IMR-90 (cell line): ENCODE results near the gene KAZALD1. TPM values are rescaled to one million over a fixed set of nuclear protein-coding genes. Genes with fewer than 3 reads are reported as not detected.

ENCODE experiments used
- ATAC-seq: fragments of 200-7000 bp; cut with Tn5 transposase; 2 replicates; pipeline ENCODE4 v1.9.1; 2020; ENCODE audit warnings: low read depth, mild to moderate bottlenecking, moderate library complexity
- BruUV-seq: library from RNA; stranded (reverse); fragments of 400-500 nt; replicated peaks from 2 replicates; lab custom pipeline; 2021; lab: Mats Ljungman, UMichigan
- CTCF ChIA-PET: fragments of 300-600 bp; formaldehyde crosslinking; extraction: SDS; loops from one replicate; lab custom pipeline; 2021; ENCODE audit warnings: antibody characterized with exemption; lab: Yijun Ruan, JAX
- POLR2A ChIA-PET: fragments of 300-600 bp; sonication (Branson Sonifier 250); formaldehyde crosslinking; loops from one replicate; lab custom pipeline; 2022; ENCODE audit warnings: antibody characterized with exemption; ENCODE audit not compliant: unreplicated experiment; lab: Charles Lee
- DNase-seq: peaks from one replicate; pipeline ENCODE4 v3.0.0; 2013
- H2AFZ ChIP-seq: replicated peaks from 2 replicates; pipeline ENCODE3; 2013; ENCODE audit warnings: low read length, mild to moderate bottlenecking; ENCODE audit not compliant: poor library complexity
- H2AK5ac ChIP-seq: 2 replicates; pipeline ENCODE4 v1.6.1; 2013; ENCODE audit warnings: low read depth, low read length, inconsistent platforms
- H2AK9ac ChIP-seq: replicated peaks from 2 replicates; pipeline ENCODE3; 2013; ENCODE audit warnings: mild to moderate bottlenecking, low read depth, low read length, moderate library complexity; ENCODE audit not compliant: poor library complexity
- H2BK120ac ChIP-seq: 2 replicates; pipeline ENCODE4 v1.6.1; 2013; ENCODE audit warnings: low read depth, low read length, inconsistent platforms
- H2BK15ac ChIP-seq: 3 replicates; pipeline ENCODE4 v1.6.1; 2013; ENCODE audit warnings: low read depth, low read length, inconsistent platforms
- H2BK20ac ChIP-seq: 2 replicates; pipeline ENCODE4 v1.6.1; 2013; ENCODE audit warnings: low read depth, mild to moderate bottlenecking, inconsistent platforms, low read length, moderate library complexity
- H2BK5ac ChIP-seq: 2 replicates; pipeline ENCODE4 v1.6.1; 2013; ENCODE audit warnings: mild to moderate bottlenecking, low read depth, low read length, inconsistent platforms; ENCODE audit not compliant: poor library complexity, severe bottlenecking
- H3K14ac ChIP-seq: replicated peaks from 2 replicates; pipeline ENCODE4 v1.6.1; 2013; ENCODE audit warnings: low read depth, low read length, inconsistent platforms
- H3K18ac ChIP-seq: 2 replicates; pipeline ENCODE4 v1.6.1; 2013; ENCODE audit warnings: low read depth, low read length, control low read depth
- H3K23ac ChIP-seq: 2 replicates; pipeline ENCODE4 v1.6.1; 2013; ENCODE audit warnings: low read depth, low read length, inconsistent platforms
- H3K27ac ChIP-seq: 2 replicates; pipeline ENCODE4 v1.5.1; 2013; ENCODE audit warnings: mild to moderate bottlenecking, control low read depth, low read length; ENCODE audit not compliant: insufficient read depth
- H3K27me3 ChIP-seq: 2 replicates; pipeline ENCODE4 v1.6.1; 2013; ENCODE audit warnings: low read length; ENCODE audit not compliant: control insufficient read depth, insufficient read depth
- H3K36me3 ChIP-seq: 2 replicates; pipeline ENCODE4 v1.6.1; 2013; ENCODE audit warnings: low read length, mixed read lengths; ENCODE audit not compliant: control insufficient read depth, insufficient read depth
- H3K4ac ChIP-seq: 2 replicates; pipeline ENCODE4 v1.6.1; 2013; ENCODE audit warnings: low read depth, low read length, inconsistent platforms
- H3K4me1 ChIP-seq: 2 replicates; pipeline ENCODE4 v1.6.1; 2013; ENCODE audit warnings: low read length, mixed read lengths; ENCODE audit not compliant: control insufficient read depth, insufficient read depth
- H3K4me2 ChIP-seq: 2 replicates; pipeline ENCODE4 v1.6.1; 2013; ENCODE audit warnings: low read depth, mild to moderate bottlenecking, control low read depth, low read length, moderate library complexity
- H3K4me3 ChIP-seq: 2 replicates; pipeline ENCODE4 v1.5.1; 2013; ENCODE audit warnings: low read depth, mild to moderate bottlenecking, control low read depth, low read length, moderate library complexity; ENCODE audit not compliant: insufficient read depth
- H3K56ac ChIP-seq: 2 replicates; pipeline ENCODE4 v1.6.1; 2013; ENCODE audit warnings: low read length, inconsistent platforms; ENCODE audit not compliant: insufficient read depth; ENCODE audit errors: extremely low read depth
- H3K79me1 ChIP-seq, 2 experiments: 2 replicates each; pipeline ENCODE4 v1.6.1; 2013; ENCODE audit warnings: low read length in 2 of 2, inconsistent platforms in 1 of 2, low read depth in 1 of 2
- H3K9ac ChIP-seq: 2 replicates; pipeline ENCODE4 v1.6.1; 2013; ENCODE audit warnings: low read depth, low read length, control low read depth
- H3K9me1 ChIP-seq: 2 replicates; pipeline ENCODE4 v1.6.1; 2013; ENCODE audit warnings: low read length, inconsistent platforms; ENCODE audit not compliant: insufficient read depth
- H3K9me3 ChIP-seq: 2 replicates; pipeline ENCODE4 v1.6.1; 2013; ENCODE audit warnings: low read length; ENCODE audit not compliant: control insufficient read depth, insufficient read depth
- H4K20me1 ChIP-seq: 2 replicates; pipeline ENCODE4 v1.6.1; 2013; ENCODE audit warnings: low read length, inconsistent platforms; ENCODE audit not compliant: insufficient read depth
- H4K5ac ChIP-seq: 2 replicates; pipeline ENCODE4 v1.6.1; 2013; ENCODE audit warnings: mild to moderate bottlenecking, low read depth, low read length, control low read depth
- H4K8ac ChIP-seq, 2 experiments: 2 replicates each; pipeline ENCODE4 v1.6.1; 2013; ENCODE audit warnings: low read depth in 2 of 2, low read length in 2 of 2, control low read depth in 1 of 2, inconsistent platforms in 1 of 2
- H4K91ac ChIP-seq: 2 replicates; pipeline ENCODE4 v1.6.1; 2013; ENCODE audit warnings: low read depth, low read length, inconsistent platforms; ENCODE audit not compliant: insufficient read depth
- BHLHE40 ChIP-seq: fragments of 150-350 bp; IDR thresholded peaks from 2 replicates; pipeline ENCODE4 v1.6.1; 2016; ENCODE audit warnings: mild to moderate bottlenecking, low read depth, low read length
- CHD1 ChIP-seq: IDR thresholded peaks from 2 replicates; pipeline ENCODE4 v1.6.1; 2012; ENCODE audit warnings: low read depth, low read length, improper control_type of control experiment
- CTCF ChIP-seq: conservative IDR thresholded peaks from 2 replicates; pipeline ENCODE4 v1.5.1; 2012; ENCODE audit warnings: mild to moderate bottlenecking, low read depth, low read length, improper control_type of control experiment
- ELK1 ChIP-seq: fragments of 150-350 bp; IDR thresholded peaks from 2 replicates; pipeline ENCODE4 v1.6.1; 2016; ENCODE audit warnings: low read depth, mild to moderate bottlenecking, low read length, moderate library complexity, borderline replicate concordance
- FOS ChIP-seq: fragments of 150-350 bp; IDR thresholded peaks from 2 replicates; pipeline ENCODE4 v1.6.1; 2016; ENCODE audit warnings: low read depth, low read length
- MAFK ChIP-seq: IDR thresholded peaks from 2 replicates; pipeline ENCODE4 v1.6.1; 2012; ENCODE audit warnings: low read depth, low read length, improper control_type of control experiment
- MAZ ChIP-seq: IDR thresholded peaks from 2 replicates; pipeline ENCODE4 v1.6.1; 2012; ENCODE audit warnings: low read depth, mild to moderate bottlenecking, low read length, improper control_type of control experiment, moderate library complexity, borderline replicate concordance
- NFE2L2 ChIP-seq: fragments of 150-350 bp; IDR thresholded peaks from 2 replicates; pipeline ENCODE4 v1.6.1; 2016; ENCODE audit warnings: low read depth, mild to moderate bottlenecking, low read length
- POLR2A ChIP-seq: IDR thresholded peaks from 2 replicates; pipeline ENCODE4 v1.6.1; 2012; ENCODE audit warnings: mild to moderate bottlenecking, low read depth, low read length
- RAD21 ChIP-seq: IDR thresholded peaks from 2 replicates; pipeline ENCODE4 v1.6.1; 2012; ENCODE audit warnings: low read length, improper control_type of control experiment
- RCOR1 ChIP-seq: IDR thresholded peaks from 2 replicates; pipeline ENCODE4 v1.6.1; 2012; ENCODE audit warnings: mild to moderate bottlenecking, low read length, improper control_type of control experiment; ENCODE audit not compliant: insufficient replicate concordance
- SMC3 ChIP-seq: fragments of 150-350 bp; IDR thresholded peaks from 2 replicates; pipeline ENCODE4 v1.6.1; 2016; ENCODE audit warnings: low read depth, mild to moderate bottlenecking, antibody characterized with exemption, low read length, moderate library complexity
- USF2 ChIP-seq: fragments of 150-350 bp; IDR thresholded peaks from 2 replicates; pipeline ENCODE4 v1.6.1; 2017; ENCODE audit warnings: mild to moderate bottlenecking, antibody characterized with exemption, low read length, low read depth
- WGBS, 2 experiments: methylation state at CpG; one replicate each; pipeline versions ENCODE4 v1.1.5 to v1.1.7; 2013; ENCODE audit warnings: missing lambda C conversion rate in 2 of 2; ENCODE audit not compliant: insufficient read length in 1 of 2; ENCODE audit errors: extremely low coverage in 2 of 2; 5-methylcytosine and 5-hydroxymethylcytosine counted together
- dilution Hi-C: fragments of 300-500 bp; cut with HindIII; formaldehyde crosslinking; loops from one replicate; pipeline ENCODE4 v1.14.3; 2018; ENCODE audit warnings: low sequenced_read_pairs; ENCODE audit not compliant: unreplicated experiment
- in situ Hi-C: fragments of 300-500 bp; cut with MboI; formaldehyde crosslinking; loops from 3 replicates; pipeline ENCODE4 v1.14.3; 2019; ENCODE audit warnings: low sequenced_read_pairs, inconsistent platforms, mixed read lengths
- intact Hi-C: fragments of 100-400 bp; cut with micrococcal nuclease; formaldehyde crosslinking; loops from 2 replicates; pipeline ENCODE4 v1.10.0; 2022
- polyA plus RNA-seq, 3 experiments: library from polyadenylated mRNA; depleted of rRNA; stranded (reverse); fragments of >200 nt; gene quantifications; 2 replicates each; pipeline ENCODE4 v1.2.3, GENCODE V29; 2012; ENCODE audit warnings: low replicate concordance in 1 of 3
- total RNA-seq: library from RNA; depleted of rRNA; stranded (reverse); fragments of >200 nt; gene quantifications from 2 replicates; pipeline ENCODE4 v1.2.3, GENCODE V29; 2012

Gene KAZALD1
- total and polyA plus RNA-seq, 2 of the 4 experiments (the other 2 are of a cell fraction), result 9.1 to 18.6 TPM

- Histone ChIP-seq H2BK15ac (no peak overlapping the region), H3K27ac (no peak overlapping the region), H3K4ac (no peak overlapping the region), H3K23ac (no peak overlapping the region), H3K4me1 (no peaks in the 10 kb centered on the region), H3K18ac (no peak overlapping the region), H2BK120ac (no peak overlapping the region), H3K4me2 (no peak overlapping the region), H3K4me3 (no peak overlapping the region), H3K56ac (no peak overlapping the region), H3K14ac (no peak overlapping the region), H3K36me3 (no peaks in the 10 kb centered on the region), H2AFZ (no peak overlapping the region), H3K9me1 (no peaks in the 10 kb centered on the region; the same call in 1 of the 2 replicates), H3K27me3 (peaks cover 60% of the 10 kb centered on the region), H2AK9ac (no peak overlapping the region), H3K79me1 (no peaks in the 10 kb centered on the region), H3K9ac (no peak overlapping the region), H4K20me1 (no peaks in the 10 kb centered on the region; the same call in 1 of the 2 replicates), H2AK5ac (no peak overlapping the region), H4K8ac (no peak overlapping the region), H3K9me3 (no peaks in the 10 kb centered on the region), H2BK5ac (no peak overlapping the region), H4K91ac (no peak overlapping the region), H4K5ac (no peak overlapping the region), H2BK20ac (no peak overlapping the region)
- ATAC-seq (no peak), DNase-seq (no peak)
- in situ Hi-C loops, result no loop called here
- BruUV-seq, result no TSS peak
- ChIA-PET POLR2A (no interaction called here), CTCF (interaction anchor here (0.9 to 1.2 kb wide), 3 partner anchors 15 to 33 kb away, joined by 3 to 6 read pairs (median 3); no protein-coding TSS in a partner anchor)
- intact Hi-C loops, result no loop called here
- dilution Hi-C loops, result no loop called here
- TF ChIP-seq RAD21 (no peak), ELK1 (no peak), RCOR1 (no peak), CTCF (no peak), MAZ (no peak), MAFK (no peak), SMC3 (no peak), POLR2A (no peak), FOS (no peak), USF2 (no peak), BHLHE40 (no peak), NFE2L2 (no peak), CHD1 (no peak)
- WGBS, 2 experiments, result 6% methylated on average over 3 of the region's 4 CpGs; no CpG with 5 or more reads in 1 of the 2 experiments
Measured at GRCh38 chr10:101075775-101076174, 14.0 kb downstream of the KAZALD1 start.
